SH-SY5Y (cell line): Measurements from ENCODE around the gene ANGPTL2.

ENCODE experiments used
- GATA2 ChIP-seq: IDR thresholded peaks from 2 replicates; pipeline ENCODE4 v1.6.1; 2011; ENCODE audit warnings: mild to moderate bottlenecking, low read depth, low read length
- GATA3 ChIP-seq: IDR thresholded peaks from 2 replicates; pipeline ENCODE4 v1.6.1; 2011; ENCODE audit warnings: low read depth, mild to moderate bottlenecking, low read length, moderate library complexity

GRCh38 chr9:127117801-127118200 lies 4.6 kb downstream of the ANGPTL2 start:
- TF ChIP-seq GATA3 (no peak), GATA2 (no peak)
